ENCODE data around the gene FICD. TPM values are rescaled to one million over a fixed set of nuclear protein-coding genes. Genes with fewer than 3 reads are reported as not detected.
A peak's percentile ranks its signal among the peaks of the same experiment; 100 is the strongest.

FICD gene
- total and polyA plus RNA-seq, 2 of the 13 experiments (the other 11 are each of a cell fraction or from before 2014, with no cell fraction given): 0.99 to 3.0 TPM

- TF ChIP-seq E2F2 (CRISPR knock-in tag; IDR thresholded peaks at IDR 0.05; ENCODE audit: borderline replicate concordance) (no peak), SKI (IDR thresholded peaks at IDR 0.05; ENCODE audit: partially characterized antibody) (no peak), MTF1 (CRISPR knock-in tag; IDR thresholded peaks at IDR 0.05) (no peak), ZBTB2 (CRISPR knock-in tag; IDR thresholded peaks at IDR 0.05; ENCODE audit: low read depth) (no peak), AGO1 (IDR thresholded peaks at IDR 0.05; ENCODE audit: low read depth, low read length, poor library complexity, severe bottlenecking) (no peak), KAT2B (IDR thresholded peaks at IDR 0.05; ENCODE audit: borderline replicate concordance, low read depth, low read length) (no peak), ZNF776 (CRISPR knock-in tag; IDR thresholded peaks at IDR 0.05) (no peak), STAG1 (CRISPR knock-in tag; IDR thresholded peaks at IDR 0.05) (no peak), HOXD1 (CRISPR knock-in tag; IDR thresholded peaks at IDR 0.05) (no peak), PLSCR1 (CRISPR knock-in tag; IDR thresholded peaks at IDR 0.05; ENCODE audit: borderline replicate concordance) (no peak), ZNF549 (CRISPR knock-in tag; IDR thresholded peaks at IDR 0.05) (no peak), FUBP1 (CRISPR knock-in tag; IDR thresholded peaks at IDR 0.05; ENCODE audit: borderline replicate concordance) (no peak), ZNF724P (CRISPR knock-in tag; IDR thresholded peaks at IDR 0.05; ENCODE audit: borderline replicate concordance) (no peak), ZNF749 (CRISPR knock-in tag; IDR thresholded peaks at IDR 0.05; ENCODE audit: borderline replicate concordance) (no peak), GPN1 (CRISPR knock-in tag; IDR thresholded peaks at IDR 0.05; ENCODE audit: borderline replicate concordance) (no peak; the same call in 1 of the 2 replicates), ZFAT (CRISPR knock-in tag; conservative IDR thresholded peaks at IDR 0.05) (no peak), ZBTB21 (CRISPR knock-in tag; IDR thresholded peaks at IDR 0.05) (no peak), SYNCRIP (IDR thresholded peaks at IDR 0.05; ENCODE audit: insufficient read depth, low read depth, low read length) (no peak), RELA (CRISPR knock-in tag; IDR thresholded peaks at IDR 0.05) (no peak; the same call in 1 of the 2 replicates), ZNF547 (CRISPR knock-in tag; IDR thresholded peaks at IDR 0.05) (no peak), ZNF225 (CRISPR knock-in tag; IDR thresholded peaks at IDR 0.05) (no peak), ZNF598 (CRISPR knock-in tag; IDR thresholded peaks at IDR 0.05; ENCODE audit: borderline replicate concordance) (no peak; the same call in 1 of the 2 replicates), SIN3A (IDR thresholded peaks at IDR 0.05; ENCODE audit: borderline replicate concordance, low read depth, low read length) (peak; percentile 60; the same call in 1 of the 2 replicates), ZNF563 (CRISPR knock-in tag; IDR thresholded peaks at IDR 0.05) (no peak), YEATS4 (CRISPR knock-in tag; IDR thresholded peaks at IDR 0.05; ENCODE audit: borderline replicate concordance) (no peak; the same call in 1 of the 2 replicates)
Measured at GRCh38 chr12:108560752-108561719, 46.0 kb downstream of the FICD start, which contains the start of gene SART3 (continued).

Measured in HepG2 (cell line).